Loucy (cell line): Measurements from ENCODE around the gene IL33.

ENCODE experiments used
- EZH2phosphoT487 ChIP-seq: fragments of 200-600 bp; IDR thresholded peaks from 2 replicates; pipeline ENCODE4 v1.6.1; 2018; ENCODE audit warnings: antibody characterized with exemption, mild to moderate bottlenecking, moderate library complexity, borderline replicate concordance
- TF ChIP-seq, protein P1 (sequence below): fragments of 200-600 bp; sonication (generic); conservative IDR thresholded peaks from 2 replicates; pipeline ENCODE4 v1.5.1; 2014; ENCODE audit warnings: mild to moderate bottlenecking, antibody characterized with exemption, low read length

GRCh38 chr9:6234014-6234413 is 18.4 kb downstream of the IL33 start:
- TF ChIP-seq, protein P1, sequence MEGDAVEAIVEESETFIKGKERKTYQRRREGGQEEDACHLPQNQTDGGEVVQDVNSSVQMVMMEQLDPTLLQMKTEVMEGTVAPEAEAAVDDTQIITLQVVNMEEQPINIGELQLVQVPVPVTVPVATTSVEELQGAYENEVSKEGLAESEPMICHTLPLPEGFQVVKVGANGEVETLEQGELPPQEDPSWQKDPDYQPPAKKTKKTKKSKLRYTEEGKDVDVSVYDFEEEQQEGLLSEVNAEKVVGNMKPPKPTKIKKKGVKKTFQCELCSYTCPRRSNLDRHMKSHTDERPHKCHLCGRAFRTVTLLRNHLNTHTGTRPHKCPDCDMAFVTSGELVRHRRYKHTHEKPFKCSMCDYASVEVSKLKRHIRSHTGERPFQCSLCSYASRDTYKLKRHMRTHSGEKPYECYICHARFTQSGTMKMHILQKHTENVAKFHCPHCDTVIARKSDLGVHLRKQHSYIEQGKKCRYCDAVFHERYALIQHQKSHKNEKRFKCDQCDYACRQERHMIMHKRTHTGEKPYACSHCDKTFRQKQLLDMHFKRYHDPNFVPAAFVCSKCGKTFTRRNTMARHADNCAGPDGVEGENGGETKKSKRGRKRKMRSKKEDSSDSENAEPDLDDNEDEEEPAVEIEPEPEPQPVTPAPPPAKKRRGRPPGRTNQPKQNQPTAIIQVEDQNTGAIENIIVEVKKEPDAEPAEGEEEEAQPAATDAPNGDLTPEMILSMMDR = no peak
- no peak for TF ChIP-seq EZH2phosphoT487
